Nephron (organoid): ENCODE results near the gene USP32.
A peak's percentile ranks its signal among the peaks of the same experiment; 100 is the strongest.

Experiments
- H3K27ac Mint-ChIP-seq, 3 experiments: 2 replicates each; pipeline ENCODE4 v1.8.0; 2020; ENCODE audit warnings: mixed read lengths in 3 of 3, mild to moderate bottlenecking in 2 of 3, moderate library complexity in 1 of 3
- H3K27me3 Mint-ChIP-seq: 2 replicates; pipeline ENCODE4 v1.8.0; 2021; ENCODE audit warnings: low read depth, mild to moderate bottlenecking, moderate library complexity, mixed read lengths
- H3K36me3 Mint-ChIP-seq: 2 replicates; pipeline ENCODE4 v1.8.0; 2020; ENCODE audit warnings: low read depth, mixed read lengths
- H3K4me1 Mint-ChIP-seq: 2 replicates; pipeline ENCODE4 v1.8.0; 2020; ENCODE audit warnings: mixed read lengths
- H3K4me3 Mint-ChIP-seq, 3 experiments: 2 replicates each; pipeline ENCODE4 v1.8.0; 2020; ENCODE audit warnings: mild to moderate bottlenecking in 3 of 3, mixed read lengths in 3 of 3, moderate library complexity in 2 of 3
- H3K9me3 Mint-ChIP-seq: 2 replicates; pipeline ENCODE4 v1.8.0; 2020; ENCODE audit warnings: mixed read lengths
- CTCF ChIP-seq, 3 experiments: fragments of 200-600 bp; sonication (generic); IDR thresholded peaks; one replicate each; pipeline ENCODE4 v1.5.0; 2021; ENCODE audit warnings: antibody characterized with exemption in 3 of 3; ENCODE audit not compliant: unreplicated experiment in 3 of 3

Gene USP32

GRCh38 chr17:60154616-60155426, 237.1 kb downstream of the USP32 start:
- Mint-ChIP-seq H3K4me3 (no peak overlapping the region), H3K27ac (peak overlapping the region in 1 of 3 experiments; percentile 81)
- TF ChIP-seq CTCF (IDR thresholded peaks at IDR 0.05; ENCODE audit: unreplicated experiment in 3 of 3), result no peak

GRCh38 chr17:60153606-60154390, 238.1 kb downstream of the USP32 start:
- Mint-ChIP-seq H3K27me3 (peaks cover 63% of the 10 kb centered on the region), H3K27ac (peak overlapping the region in 1 of 3 experiments; percentile 61), H3K36me3 (no peaks in the 10 kb centered on the region), H3K4me1 (peaks cover 25% of the 10 kb centered on the region), H3K4me3 (peak overlapping the region in 1 of 3 experiments; percentile 60), H3K9me3 (no peaks in the 10 kb centered on the region)
- TF ChIP-seq CTCF (IDR thresholded peaks at IDR 0.05; ENCODE audit: unreplicated experiment in 3 of 3), result no peak

More at GRCh38 chr17:60154616-60155426, 237.1 kb downstream of the USP32 start:
- Mint-ChIP-seq H3K9me3 (no peaks in the 10 kb centered on the region), H3K36me3 (no peaks in the 10 kb centered on the region), H3K4me1 (peaks cover 21% of the 10 kb centered on the region), H3K27me3 (peaks cover 60% of the 10 kb centered on the region)

GRCh38 chr17:60151355-60151754, 240.6 kb downstream of the USP32 start:
- no peak for TF ChIP-seq CTCF (IDR thresholded peaks at IDR 0.05; ENCODE audit: unreplicated experiment in 3 of 3)
- Mint-ChIP-seq H3K4me3 (peak overlapping the region; percentile 32 to 77 (median 62)), H3K9me3 (no peaks in the 10 kb centered on the region), H3K4me1 (peaks cover 25% of the 10 kb centered on the region), H3K36me3 (no peaks in the 10 kb centered on the region), H3K27me3 (peaks cover 79% of the 10 kb centered on the region), H3K27ac (peak overlapping the region in 1 of 3 experiments; percentile 79)

- TF ChIP-seq CTCF (IDR thresholded peaks at IDR 0.05; ENCODE audit: unreplicated experiment in 3 of 3), result no peak
- Mint-ChIP-seq H3K4me1 (peaks cover 19% of the 10 kb centered on the region), H3K27ac (peak within 1 kb of the TSS in 1 of 3 experiments; percentile 79), H3K4me3 (peak within 1 kb of the TSS; percentile 43 to 77 (median 62)), H3K9me3 (no peaks in the 10 kb centered on the region), H3K27me3 (peaks cover 94% of the 10 kb centered on the region), H3K36me3 (no peaks in the 10 kb centered on the region)
These were observed 242.0 kb downstream of the USP32 start, which contains the start of gene CA4 for GRCh38 chr17:60149691-60150582. Gene CA4, plus strand, starts transcription at chr17:60149973. Its CDS starts 62 bp downstream, at chr17:60150035.

- Mint-ChIP-seq H3K36me3 (no peaks in the 10 kb centered on the region), H3K9me3 (no peaks in the 10 kb centered on the region)
These were observed 243.6 kb downstream of the USP32 start for GRCh38 chr17:60148373-60148772.

More at GRCh38 chr17:60148373-60148772, 243.6 kb downstream of the USP32 start:
- H3K4me3 Mint-ChIP-seq, result peak overlapping the region in 2 of 3 experiments; percentile 40 to 44
- H3K27me3 Mint-ChIP-seq, result peaks cover 99% of the 10 kb centered on the region
- peaks cover 7% of the 10 kb centered on the region for H3K4me1 Mint-ChIP-seq
- no peak overlapping the region for H3K27ac Mint-ChIP-seq
- TF ChIP-seq CTCF (IDR thresholded peaks at IDR 0.05; ENCODE audit: unreplicated experiment in 3 of 3), result no peak
